Liver (tissue), 9 donors: ENCODE results near the gene VSNL1. TPM values are rescaled to one million over a fixed set of nuclear protein-coding genes. Genes with fewer than 3 reads are reported as not detected.

ENCODE experiments used
- DNase-seq: peaks from one replicate; pipeline ENCODE4 v3.0.0-alpha.2; 2017; ENCODE audit warnings: low spot score
- H3K27ac ChIP-seq, 2 donors: one replicate each; pipeline ENCODE4 v1.7.0; 2013; ENCODE audit warnings: inconsistent platforms in 2 of 2, low read length in 2 of 2, control low read depth in 1 of 2, low read depth in 1 of 2, mild to moderate bottlenecking in 1 of 2
- H3K27me3 ChIP-seq, 4 donors: one replicate each; pipeline versions ENCODE4 v1.6.1 to v1.7.0; 2013; ENCODE audit warnings: low read length in 3 of 4, inconsistent platforms in 1 of 4, mild to moderate bottlenecking in 1 of 4, moderate library complexity in 1 of 4; ENCODE audit not compliant: control insufficient read depth in 4 of 4, insufficient read depth in 4 of 4
- H3K36me3 ChIP-seq, 4 donors: one replicate each; pipeline versions ENCODE4 v1.6.1 to v1.7.0; 2013; ENCODE audit warnings: low read length in 3 of 4, mild to moderate bottlenecking in 3 of 4, low read depth in 1 of 4, moderate library complexity in 1 of 4; ENCODE audit not compliant: control insufficient read depth in 4 of 4, insufficient read depth in 3 of 4
- H3K4me1 ChIP-seq, 4 donors: one replicate each; pipeline versions ENCODE4 v1.6.1 to v1.7.0; 2013; ENCODE audit warnings: low read length in 3 of 4, mild to moderate bottlenecking in 3 of 4, moderate library complexity in 1 of 4; ENCODE audit not compliant: control insufficient read depth in 4 of 4, insufficient read depth in 4 of 4
- H3K4me3 ChIP-seq, 3 donors: one replicate each; pipeline versions ENCODE4 v1.6.1 to v1.7.0; 2013; ENCODE audit warnings: low read length in 3 of 3, control low read depth in 1 of 3, low read depth in 1 of 3, mild to moderate bottlenecking in 1 of 3
- H3K9ac ChIP-seq, 2 donors: one replicate each; pipeline ENCODE4 v1.7.0; 2013; ENCODE audit warnings: low read length in 2 of 2, mild to moderate bottlenecking in 2 of 2, moderate library complexity in 2 of 2, control low read depth in 1 of 2, low read depth in 1 of 2
- H3K9me3 ChIP-seq, 4 donors: one replicate each; pipeline versions ENCODE4 v1.6.1 to v1.7.0; 2013; ENCODE audit warnings: low read length in 3 of 4; ENCODE audit not compliant: control insufficient read depth in 4 of 4
- ATF3 ChIP-seq: IDR thresholded peaks from 2 replicates; pipeline ENCODE4 v1.6.1; 2016; ENCODE audit warnings: antibody characterized with exemption
- CTCF ChIP-seq: fragments of 150-350 bp; IDR thresholded peaks from 2 replicates; pipeline ENCODE4 v1.5.1; 2017; ENCODE audit warnings: improper control_type of control experiment, low read depth, low read length; ENCODE audit not compliant: missing input control
- EGR1 ChIP-seq, 2 donors: IDR thresholded peaks; 2 replicates each; pipeline ENCODE4 v1.6.1; 2016 to 2018; ENCODE audit warnings: antibody characterized with exemption in 2 of 2, low read depth in 2 of 2
- FOXA1 ChIP-seq: IDR thresholded peaks from 2 replicates; pipeline ENCODE4 v1.6.1; 2016; ENCODE audit warnings: antibody characterized with exemption
- FOXA2 ChIP-seq: IDR thresholded peaks from 2 replicates; pipeline ENCODE4 v1.6.1; 2016; ENCODE audit warnings: antibody characterized with exemption
- GABPA ChIP-seq, 2 donors: IDR thresholded peaks in 1 of 2; conservative IDR thresholded peaks in 1 of 2; 2 replicates each; pipeline ENCODE4 v1.6.1; 2016; ENCODE audit warnings: antibody characterized with exemption in 2 of 2, mild to moderate bottlenecking in 1 of 2, moderate library complexity in 1 of 2
- HNF4A ChIP-seq, 2 donors: conservative IDR thresholded peaks; 2 replicates each; pipeline ENCODE4 v1.6.1; 2016; ENCODE audit warnings: antibody characterized with exemption in 2 of 2, mild to moderate bottlenecking in 2 of 2
- HNF4G ChIP-seq: IDR thresholded peaks from 2 replicates; pipeline ENCODE4 v1.6.1; 2016; ENCODE audit warnings: antibody characterized with exemption
- JUND ChIP-seq, 2 donors: IDR thresholded peaks; 2 replicates each; pipeline ENCODE4 v1.6.1; 2016; ENCODE audit warnings: antibody characterized with exemption in 2 of 2
- MAX ChIP-seq: IDR thresholded peaks from 2 replicates; pipeline ENCODE4 v1.6.1; 2016; ENCODE audit warnings: antibody characterized with exemption
- NR2F2 ChIP-seq: IDR thresholded peaks from 2 replicates; pipeline ENCODE4 v1.6.1; 2016; ENCODE audit warnings: antibody characterized with exemption
- RAD21 ChIP-seq, 2 donors: IDR thresholded peaks; 2 replicates each; pipeline ENCODE4 v1.6.1; 2016; ENCODE audit warnings: antibody characterized with exemption in 2 of 2, mild to moderate bottlenecking in 2 of 2
- REST ChIP-seq: IDR thresholded peaks from 2 replicates; pipeline ENCODE4 v1.6.1; 2016; ENCODE audit warnings: antibody characterized with exemption, mild to moderate bottlenecking
- RXRA ChIP-seq, 2 donors: IDR thresholded peaks; 2 replicates each; pipeline ENCODE4 v1.6.1; 2017 to 2018; ENCODE audit warnings: antibody characterized with exemption in 2 of 2, mild to moderate bottlenecking in 1 of 2
- SP1 ChIP-seq: IDR thresholded peaks from 2 replicates; pipeline ENCODE4 v1.6.1; 2018; ENCODE audit warnings: antibody characterized with exemption, mild to moderate bottlenecking
- TAF1 ChIP-seq: conservative IDR thresholded peaks from 2 replicates; pipeline ENCODE4 v1.6.1; 2016; ENCODE audit warnings: antibody characterized with exemption, mild to moderate bottlenecking
- YY1 ChIP-seq: IDR thresholded peaks from 2 replicates; pipeline ENCODE4 v1.6.1; 2016; ENCODE audit warnings: antibody characterized with exemption, mild to moderate bottlenecking
- ZBTB33 ChIP-seq: IDR thresholded peaks from 2 replicates; pipeline ENCODE4 v1.6.1; 2016; ENCODE audit warnings: antibody characterized with exemption
- WGBS: extraction: QIAGEN DNeasy Blood & Tissue Kit; methylation state at CpG from one replicate; pipeline ENCODE4 v1.1.7; 2013; 5-methylcytosine and 5-hydroxymethylcytosine counted together
- polyA plus RNA-seq, 2 donors: library from polyadenylated mRNA; stranded (reverse) in 1 of 2; unstranded in 1 of 2; fragments of 200-250 nt in 1 of 2; fragments of >200 nt in 1 of 2; fragmentation: Nextera tagmentation in 1 of 2; extraction: Ambion mirVana in 1 of 2; gene quantifications; one replicate each; pipeline versions ENCODE4 v1.2.1 to v1.2.3, GENCODE V29; 2013 to 2015
- total RNA-seq, 2 donors: library from RNA; depleted of rRNA; stranded (reverse); fragments of >200 nt; gene quantifications; one replicate each; pipeline ENCODE4 v1.2.3, GENCODE V29; 2014
- donor health status: healthy.
- donor health status: healthy.
- donor health status: healthy.
- donor health status: healthy.
- donor health status: healthy.

VSNL1 gene
- total and polyA plus RNA-seq, 4 donors = 2.2 to 32.9 (median 6.3) TPM

- no peak for DNase-seq
- H3K9me3 ChIP-seq = no peaks in the 10 kb centered on the region
- no peak for TF ChIP-seq GABPA (IDR thresholded peaks at IDR 0.05 in 1 of 2, conservative IDR thresholded peaks at IDR 0.05 in 1 of 2)
- TF ChIP-seq JUND (IDR thresholded peaks at IDR 0.05) = no peak
- TF ChIP-seq YY1 = peak; percentile 56
- TF ChIP-seq CTCF = no peak
- no peak for TF ChIP-seq HNF4G
- no peak for TF ChIP-seq FOXA1
- TF ChIP-seq ATF3 = no peak
- H3K4me1 ChIP-seq = peaks cover 0 to 54% (median 28%) of the 10 kb centered on the region in 4 donors
- peak overlapping the region; percentile 92 to 95 for H3K27ac ChIP-seq
- no peaks in the 10 kb centered on the region for H3K27me3 ChIP-seq
- H3K9ac ChIP-seq = peak overlapping the region in 1 of 2 donors; percentile 3
- WGBS = 4% methylated on average over 12 of the region's 12 CpGs
- H3K4me3 ChIP-seq = peak overlapping the region; percentile 65 to 92 (median 69)
- no peaks in the 10 kb centered on the region for H3K36me3 ChIP-seq
Observed at GRCh38 chr2:17541531-17541950, 1.0 kb downstream of the VSNL1 start.

GRCh38 chr2:17542471-17542870, 2.0 kb downstream of the VSNL1 start:
- Histone ChIP-seq H3K4me1 (peaks cover 0 to 56% (median 30%) of the 10 kb centered on the region in 4 donors), H3K36me3 (no peaks in the 10 kb centered on the region), H3K4me3 (no peak overlapping the region), H3K9ac (no peak overlapping the region), H3K27me3 (no peaks in the 10 kb centered on the region), H3K27ac (no peak overlapping the region), H3K9me3 (no peaks in the 10 kb centered on the region)
- no peak for DNase-seq
- TF ChIP-seq GABPA (IDR thresholded peaks at IDR 0.05 in 1 of 2, conservative IDR thresholded peaks at IDR 0.05 in 1 of 2) = no peak
- TF ChIP-seq NR2F2 = no peak
- TF ChIP-seq RAD21 (IDR thresholded peaks at IDR 0.05) = no peak
- TF ChIP-seq RXRA (IDR thresholded peaks at IDR 0.05) = no peak
- TF ChIP-seq FOXA1 = no peak
- no peak for TF ChIP-seq FOXA2
- TF ChIP-seq SP1 = no peak
- TF ChIP-seq ZBTB33 = no peak
- no peak for TF ChIP-seq MAX
- TF ChIP-seq EGR1 (IDR thresholded peaks at IDR 0.05; ENCODE audit: low read depth in 2 of 2) = no peak
- TF ChIP-seq HNF4A (conservative IDR thresholded peaks at IDR 0.05) = no peak
- TF ChIP-seq JUND (IDR thresholded peaks at IDR 0.05) = no peak
- TF ChIP-seq TAF1 = no peak
- TF ChIP-seq CTCF = no peak
- no peak for TF ChIP-seq HNF4G
- TF ChIP-seq ATF3 = no peak
- TF ChIP-seq REST = no peak
- TF ChIP-seq YY1 = no peak
- 62% methylated on average over 2 of the region's 2 CpGs for WGBS
